VCaP (cell line): ENCODE data around the gene MACROD1.

Experiments used
- H3K27ac ChIP-seq: fragments of 450-650 bp; 2 replicates; pipeline ENCODE4 v1.5.1; 2017
- TF ChIP-seq, protein P1 (sequence below): fragments of 450-650 bp; conservative IDR thresholded peaks from 2 replicates; pipeline ENCODE4 v1.5.1; 2017; ENCODE audit warnings: mild to moderate bottlenecking, moderate library complexity

Gene MACROD1

GRCh38 chr11:63997104-63997700, 168.7 kb downstream of the MACROD1 start:
- peak overlapping the region; percentile 74 for H3K27ac ChIP-seq
- TF ChIP-seq, protein P1, sequence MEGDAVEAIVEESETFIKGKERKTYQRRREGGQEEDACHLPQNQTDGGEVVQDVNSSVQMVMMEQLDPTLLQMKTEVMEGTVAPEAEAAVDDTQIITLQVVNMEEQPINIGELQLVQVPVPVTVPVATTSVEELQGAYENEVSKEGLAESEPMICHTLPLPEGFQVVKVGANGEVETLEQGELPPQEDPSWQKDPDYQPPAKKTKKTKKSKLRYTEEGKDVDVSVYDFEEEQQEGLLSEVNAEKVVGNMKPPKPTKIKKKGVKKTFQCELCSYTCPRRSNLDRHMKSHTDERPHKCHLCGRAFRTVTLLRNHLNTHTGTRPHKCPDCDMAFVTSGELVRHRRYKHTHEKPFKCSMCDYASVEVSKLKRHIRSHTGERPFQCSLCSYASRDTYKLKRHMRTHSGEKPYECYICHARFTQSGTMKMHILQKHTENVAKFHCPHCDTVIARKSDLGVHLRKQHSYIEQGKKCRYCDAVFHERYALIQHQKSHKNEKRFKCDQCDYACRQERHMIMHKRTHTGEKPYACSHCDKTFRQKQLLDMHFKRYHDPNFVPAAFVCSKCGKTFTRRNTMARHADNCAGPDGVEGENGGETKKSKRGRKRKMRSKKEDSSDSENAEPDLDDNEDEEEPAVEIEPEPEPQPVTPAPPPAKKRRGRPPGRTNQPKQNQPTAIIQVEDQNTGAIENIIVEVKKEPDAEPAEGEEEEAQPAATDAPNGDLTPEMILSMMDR, result peak; percentile 25; the same call in 1 of the 2 replicates

- TF ChIP-seq, protein P1, result no peak
- peak overlapping the region; percentile 2; the same call in 1 of the 2 replicates for H3K27ac ChIP-seq
Observed at GRCh38 chr11:63996512-63996911, 169.4 kb downstream of the MACROD1 start.

DNA sequence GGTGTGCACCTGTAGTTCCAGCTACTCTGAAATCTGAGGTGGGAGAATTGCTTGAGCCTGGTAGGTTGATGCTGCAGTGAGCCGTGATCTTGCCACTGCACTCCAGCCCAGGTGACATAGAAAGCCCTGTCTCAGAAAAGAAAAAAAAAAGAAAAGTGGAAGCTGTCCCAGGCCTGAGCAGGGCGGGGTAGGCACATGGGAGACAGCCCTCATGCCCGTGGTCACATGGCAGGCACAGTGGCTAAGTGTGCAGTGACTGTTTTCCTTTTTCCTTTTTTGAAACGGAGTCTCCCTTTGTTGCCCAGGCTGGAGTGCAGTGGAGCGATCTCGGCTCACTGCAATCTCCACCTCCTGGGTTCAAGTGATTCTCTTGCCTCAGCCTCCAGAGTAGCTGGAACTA, 171.9 kb downstream of the MACROD1 start:
- TF ChIP-seq, protein P1, result no peak

GRCh38 chr11:63993100-63993499, 172.8 kb downstream of the MACROD1 start:
- no peak overlapping the region for H3K27ac ChIP-seq
- TF ChIP-seq, protein P1, result no peak

More for the DNA sequence above, 171.9 kb downstream of the MACROD1 start:
- H3K27ac ChIP-seq, result no peak overlapping the region

DNA sequence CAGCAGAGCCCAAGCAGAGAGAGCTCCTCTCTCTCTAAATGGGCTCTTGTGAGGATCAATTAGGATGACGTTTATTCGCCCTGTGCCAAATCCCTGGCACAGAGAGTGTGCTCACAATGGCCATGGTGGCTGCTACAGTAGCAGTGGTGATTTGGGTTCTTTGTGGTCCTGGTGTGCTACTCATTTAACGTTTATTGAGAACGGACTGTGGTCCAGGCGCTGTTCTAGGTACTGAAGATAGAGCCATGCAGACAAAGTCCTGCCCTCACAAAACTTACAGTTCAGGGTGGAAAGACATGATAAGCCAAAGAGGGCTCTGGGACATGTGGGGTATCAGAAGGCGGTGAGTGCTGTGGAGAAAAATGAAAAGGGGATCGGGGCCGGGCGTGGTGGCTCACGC, 174.4 kb downstream of the MACROD1 start:
- TF ChIP-seq, protein P1, result no peak
- H3K27ac ChIP-seq, result no peak overlapping the region

DNA sequence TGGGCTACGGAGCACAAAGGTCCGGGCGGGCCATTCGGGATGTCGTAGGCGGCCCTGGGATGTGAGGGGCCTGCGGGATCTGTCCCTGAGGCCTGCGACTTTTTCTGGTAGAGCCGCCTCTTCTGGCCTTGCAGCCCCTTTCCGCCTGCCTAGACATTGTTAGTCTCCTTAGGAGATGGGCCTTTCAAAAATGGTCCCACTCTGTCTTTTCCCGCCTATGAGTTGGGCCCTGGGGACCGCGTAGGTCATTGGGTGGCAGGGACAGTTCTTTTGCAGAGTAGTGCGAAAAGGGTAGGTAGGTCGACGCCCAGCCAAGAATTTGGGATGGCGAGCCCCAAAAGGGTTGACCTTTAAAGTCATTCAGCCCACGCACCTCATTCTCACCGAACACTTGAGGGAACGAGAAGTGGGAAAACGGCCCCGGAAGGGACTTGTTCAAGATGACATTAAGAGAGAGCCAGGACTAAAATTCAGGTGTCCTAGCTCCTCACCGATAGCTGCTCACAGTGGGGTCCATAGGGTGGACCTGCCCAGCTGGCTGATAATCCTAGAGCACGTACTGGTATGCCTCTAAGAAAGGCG, 178.9 kb downstream of the MACROD1 start:
- peak overlapping the region; percentile 99 for H3K27ac ChIP-seq
- TF ChIP-seq, protein P1, result no peak

DNA sequence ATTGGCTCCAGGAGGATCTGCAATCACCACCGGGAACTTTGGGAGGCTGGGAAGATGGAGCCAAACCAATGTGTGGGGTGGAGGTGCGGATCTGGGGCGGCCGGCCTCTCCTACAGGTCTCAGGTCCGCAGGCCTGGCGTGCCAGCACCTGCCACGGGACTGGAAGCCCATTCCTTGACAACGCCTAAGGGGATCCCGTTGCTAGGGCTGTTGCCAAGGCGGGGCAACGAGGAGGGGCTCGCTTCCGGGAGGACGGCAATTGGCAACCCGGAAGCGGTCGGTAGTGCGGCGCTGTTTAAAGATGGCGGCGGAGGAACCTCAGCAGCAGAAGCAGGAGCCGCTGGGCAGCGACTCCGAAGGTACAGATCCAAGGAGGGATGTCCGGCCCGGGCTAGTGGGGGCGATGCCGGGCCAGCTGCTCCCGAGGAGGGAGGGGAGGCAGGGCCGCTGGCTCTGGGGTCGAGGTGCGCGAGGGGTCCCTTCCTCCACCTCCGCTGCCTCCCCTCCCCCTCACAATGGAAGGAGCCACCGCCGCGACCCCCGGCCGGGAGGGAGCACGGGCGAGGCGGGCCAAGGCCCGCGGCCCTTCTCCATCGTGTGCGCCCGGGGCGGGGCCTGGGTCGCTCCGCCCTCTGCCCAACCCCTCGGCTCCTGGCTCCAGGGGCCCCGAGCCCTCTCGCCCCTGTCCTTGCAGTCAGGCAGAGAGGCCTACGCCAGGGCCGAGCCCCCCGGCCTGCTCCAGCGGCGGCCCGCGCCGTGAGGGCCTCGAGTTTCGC, 179.6 kb downstream of the MACROD1 start, which contains the start of gene OTUB1:
OTUB1 (plus strand) TSS at position 283 of the 776 bp plus-strand sequence; CDS start at position 302, 19 bp downstream.
- H3K27ac ChIP-seq, result peak within 1 kb of the TSS; percentile 99
- TF ChIP-seq, protein P1, result no peak
